GM21723 (cell line): ENCODE data around the gene DNAJC15.
"Not testable (repeated sequence)": the region's sequence is repeated elsewhere in the genome, so short reads cannot be mapped to it uniquely, and the experiment has no call there.

Experiments
- ATAC-seq: cut with Tn5 transposase; IDR thresholded peaks from one replicate; pipeline ENCODE4 v1.9.1; 2021; ENCODE audit warnings: mild to moderate bottlenecking, moderate library complexity; ENCODE audit not compliant: unreplicated experiment

The DNAJC15 gene

GRCh38 chr13:43042410-43042921 is 19.1 kb downstream of the DNAJC15 start:
- ATAC-seq, result no peak

GRCh38 chr13:43044720-43045301 is 21.4 kb downstream of the DNAJC15 start:
- no peak for ATAC-seq

GRCh38 chr13:43045302-43045773 is 22.0 kb downstream of the DNAJC15 start:
- not testable (repeated sequence) for ATAC-seq

DNA sequence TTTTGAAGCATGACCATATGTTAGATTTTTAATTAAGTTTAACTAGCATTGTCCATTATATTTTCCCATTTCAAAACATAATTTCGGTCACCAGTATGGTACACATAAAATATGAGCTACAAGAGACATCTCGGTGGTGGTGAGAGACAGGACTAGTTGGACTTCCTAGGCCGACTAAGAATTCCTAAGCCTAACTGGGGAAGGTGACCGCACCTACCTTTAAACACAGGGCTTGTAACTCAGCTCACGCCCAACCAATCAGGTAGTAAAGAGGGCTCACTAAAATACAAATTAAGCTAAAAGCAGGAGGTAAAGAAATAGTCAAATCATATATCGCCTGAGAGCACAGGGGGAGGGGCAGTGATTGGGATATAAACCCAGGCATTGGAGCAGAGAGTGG is 22.9 kb downstream of the DNAJC15 start:
- ATAC-seq, result no peak

DNA sequence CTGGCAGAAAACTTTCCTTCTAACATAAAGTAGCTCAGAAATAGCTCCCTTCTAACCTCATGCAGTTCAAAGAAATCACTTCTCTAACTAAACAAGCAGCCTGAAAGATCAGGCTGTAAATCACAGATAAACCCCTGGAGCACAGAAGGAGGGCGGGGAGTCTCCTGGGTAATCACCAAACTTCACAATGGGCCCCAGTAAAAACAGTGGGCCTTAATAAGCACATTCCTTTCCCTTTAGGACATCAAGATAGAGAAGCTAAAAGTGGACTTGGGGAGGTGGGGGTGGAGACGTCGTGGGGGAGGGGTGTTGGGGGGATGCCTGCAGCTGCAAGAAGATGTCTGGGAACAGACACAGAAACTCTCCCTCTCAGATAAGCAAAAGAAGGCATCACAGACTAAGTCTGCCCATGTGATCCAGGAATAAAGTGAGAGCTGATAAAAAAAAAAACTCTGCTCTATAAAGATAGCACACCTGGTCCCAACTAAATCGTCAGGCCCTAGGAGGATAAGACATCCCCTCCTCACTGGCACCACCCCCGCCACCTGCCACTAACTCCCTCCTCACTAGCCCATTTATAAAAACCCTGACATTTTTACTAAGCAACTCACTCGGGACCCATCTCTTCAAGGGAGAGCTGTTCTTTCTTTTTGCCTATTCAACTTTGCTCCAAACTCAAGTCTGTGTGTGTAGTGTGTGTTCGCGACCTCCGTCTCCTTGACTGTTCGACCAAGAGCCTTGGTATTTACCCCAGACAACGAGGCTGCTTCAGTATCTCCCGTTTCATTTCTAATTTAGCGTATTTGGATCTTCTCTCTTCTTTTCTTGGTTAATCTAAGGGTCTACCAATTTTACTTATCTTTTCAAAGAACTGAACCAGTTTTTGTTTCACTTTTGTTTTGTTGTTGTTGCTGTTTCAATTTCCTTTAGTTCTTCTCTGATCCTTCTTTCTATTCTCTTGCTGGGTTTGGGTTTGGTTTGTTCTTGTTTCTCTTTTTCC is 31.7 kb downstream of the DNAJC15 start:
- peak; percentile 66 for ATAC-seq

DNA sequence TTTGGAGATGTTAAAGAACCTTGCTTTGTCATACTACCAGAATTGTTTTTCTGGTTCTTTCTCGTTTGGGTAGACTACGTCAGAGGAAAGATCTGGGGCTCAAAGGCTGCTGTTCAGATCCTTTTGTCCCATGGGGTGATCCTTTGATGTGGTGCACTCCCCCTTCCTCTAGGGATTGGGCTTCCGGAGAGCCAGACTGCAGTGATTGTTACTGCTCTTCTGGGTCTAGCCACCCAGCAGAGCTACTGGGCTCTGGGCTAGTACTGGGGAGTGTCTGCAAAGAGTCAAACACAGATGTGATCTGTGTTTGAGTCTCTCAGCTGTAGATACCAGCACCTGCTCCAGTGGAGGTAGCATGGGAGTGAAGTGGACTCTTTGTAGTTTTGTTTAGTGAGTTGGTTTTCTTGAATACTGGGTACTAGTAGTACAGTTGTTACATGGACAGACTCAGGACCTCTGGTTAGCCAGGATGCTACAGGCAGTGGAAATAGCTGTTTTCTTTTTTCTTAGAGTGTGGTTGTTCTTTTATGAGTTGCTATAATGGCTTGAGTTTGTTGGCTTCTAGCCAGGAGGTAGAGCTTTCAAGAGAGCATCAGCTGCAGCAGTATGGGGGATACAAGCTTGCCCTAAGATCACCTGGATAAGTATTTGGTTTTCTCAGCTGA is 34.4 kb downstream of the DNAJC15 start:
- ATAC-seq, result no peak

- no peak for ATAC-seq
Measured at GRCh38 chr13:43058318-43058674, 34.9 kb downstream of the DNAJC15 start.

DNA sequence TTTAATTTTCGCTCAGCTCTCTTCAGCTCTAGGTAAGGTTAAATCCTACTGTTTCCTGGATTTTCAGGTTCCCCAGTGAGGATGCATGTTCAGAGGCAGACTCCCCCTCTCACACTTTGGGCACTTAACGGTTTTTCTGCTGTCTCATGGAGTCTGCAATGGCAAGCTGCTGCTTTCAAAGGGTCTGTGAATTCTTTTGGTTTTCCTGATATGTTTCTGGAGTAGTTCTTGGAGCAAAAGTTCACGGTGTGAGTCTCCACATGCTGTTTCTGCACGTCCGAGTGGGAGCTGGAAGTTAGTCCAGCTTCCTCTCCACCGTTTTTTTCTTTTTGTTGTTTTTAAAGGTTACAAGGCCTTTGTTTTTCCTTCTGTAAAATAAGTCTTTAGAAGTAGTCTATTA is 35.4 kb downstream of the DNAJC15 start:
- no peak for ATAC-seq

DNA sequence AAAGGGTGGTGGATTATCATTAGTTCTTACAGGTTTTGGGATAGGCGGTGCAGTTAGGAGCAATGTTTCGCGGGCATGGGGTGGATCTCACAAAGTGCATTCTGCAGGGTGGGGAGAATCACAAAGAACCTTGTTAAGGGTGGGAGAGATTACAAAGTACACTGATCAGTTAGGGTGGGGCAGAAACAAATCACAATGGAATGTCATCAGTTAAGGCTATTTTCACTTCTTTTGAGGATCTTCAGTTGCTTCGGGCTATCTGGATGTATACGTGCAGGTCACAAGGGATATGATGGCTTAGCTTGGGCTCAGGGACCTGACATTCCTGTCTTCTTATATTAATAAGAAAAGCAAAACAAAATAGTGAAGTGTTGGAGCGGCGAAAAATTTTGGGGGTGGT is 36.4 kb downstream of the DNAJC15 start:
- not testable (repeated sequence) for ATAC-seq

- ATAC-seq, result not testable (repeated sequence)
Measured at GRCh38 chr13:43060806-43061205, 37.4 kb downstream of the DNAJC15 start.

GRCh38 chr13:43061496-43062280 is 38.3 kb downstream of the DNAJC15 start:
- ATAC-seq, result no peak

DNA sequence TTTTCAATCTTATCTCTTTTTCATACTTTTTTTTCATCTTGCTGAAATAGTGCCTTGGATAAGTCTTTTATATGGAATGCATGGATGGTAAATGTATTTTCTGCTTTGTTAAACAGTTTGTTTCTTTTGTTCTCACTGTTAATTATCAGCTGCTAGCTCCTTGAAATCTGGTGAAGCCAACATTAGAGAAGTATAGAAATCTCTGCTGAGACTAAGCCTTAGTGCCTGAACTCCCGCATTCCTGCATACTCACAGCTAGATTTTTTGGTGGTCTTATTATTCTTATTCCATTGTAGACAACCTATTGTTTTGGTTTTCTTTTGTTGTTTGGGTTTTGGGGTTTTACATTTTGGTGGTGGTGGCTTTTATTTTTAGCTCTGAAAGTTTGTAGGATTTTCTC is 48.4 kb downstream of the DNAJC15 start:
- ATAC-seq, result no peak

DNA sequence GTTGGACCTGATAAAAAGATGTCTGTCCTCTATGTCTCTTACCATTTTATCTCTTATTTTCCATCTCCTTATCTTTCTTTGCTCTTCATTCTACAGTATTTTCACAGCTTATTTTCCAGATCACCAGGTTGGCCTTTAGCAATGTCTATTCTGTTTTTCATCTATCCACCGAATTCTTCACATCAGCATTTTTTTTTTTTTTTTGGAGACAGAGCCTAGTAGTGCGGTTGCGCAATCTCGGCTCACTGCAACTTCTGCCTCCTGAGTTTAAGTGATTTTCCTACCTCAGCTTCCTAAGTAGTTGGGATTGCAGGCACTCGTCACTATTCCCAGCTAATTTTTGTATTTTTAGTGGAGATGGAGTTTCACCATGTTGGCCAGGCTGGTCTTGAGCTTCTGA is 49.0 kb downstream of the DNAJC15 start:
- ATAC-seq, result no peak

DNA sequence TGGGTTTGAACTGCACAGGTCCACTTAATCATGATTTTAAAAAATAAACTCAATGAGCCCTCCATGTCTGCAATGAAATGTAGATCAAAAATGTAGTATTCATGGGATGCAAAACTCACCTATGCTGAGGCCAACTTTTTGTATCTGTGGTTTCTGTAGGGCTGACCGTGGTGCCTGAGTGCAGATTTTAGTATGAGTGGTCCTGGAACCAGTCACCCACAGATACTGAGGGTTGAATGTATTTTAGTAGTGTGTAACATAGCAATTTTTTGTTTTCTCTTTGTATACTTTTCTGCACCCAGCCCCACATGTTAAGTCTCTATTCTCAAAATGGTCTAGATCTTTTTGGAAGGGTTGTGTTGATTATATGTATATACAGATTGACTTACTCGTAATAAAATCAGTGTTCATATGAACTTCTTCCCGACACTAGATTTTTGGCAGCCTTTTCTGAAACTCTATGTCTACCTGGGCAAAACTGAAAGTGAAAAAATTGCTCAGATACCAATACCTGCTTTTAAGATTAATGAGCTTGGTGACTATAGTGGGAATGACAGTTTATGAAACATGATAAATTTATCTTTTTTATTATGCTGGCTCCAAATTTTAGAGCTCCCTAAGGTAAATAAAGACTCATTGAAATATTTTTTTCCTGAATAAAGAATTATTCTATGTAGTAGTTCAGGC is 51.6 kb downstream of the DNAJC15 start:
- peak; percentile 75 for ATAC-seq

DNA sequence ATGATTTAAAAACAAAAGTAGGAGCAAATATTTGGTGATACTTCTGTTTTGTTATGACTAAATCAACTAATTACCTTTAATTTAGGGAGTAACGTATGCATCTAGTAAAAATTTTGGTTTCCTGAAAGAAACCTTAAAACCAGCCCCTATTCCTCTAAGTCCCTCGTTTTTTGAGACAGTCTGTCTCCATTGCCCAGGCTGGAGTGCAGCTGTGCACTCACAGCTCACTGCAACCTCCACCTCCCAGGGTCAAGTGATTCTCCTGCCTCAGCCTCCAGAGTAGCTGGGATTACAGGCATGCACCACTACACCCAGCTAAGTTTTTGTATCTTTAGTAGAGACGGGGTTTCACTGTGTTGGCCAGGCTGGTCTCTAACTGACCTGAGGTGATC is 52.1 kb downstream of the DNAJC15 start:
- ATAC-seq, result peak; percentile 34

GRCh38 chr13:43077046-43077445 is 53.7 kb downstream of the DNAJC15 start:
- ATAC-seq, result no peak

GRCh38 chr13:43077461-43077860 is 54.1 kb downstream of the DNAJC15 start:
- ATAC-seq, result no peak

DNA sequence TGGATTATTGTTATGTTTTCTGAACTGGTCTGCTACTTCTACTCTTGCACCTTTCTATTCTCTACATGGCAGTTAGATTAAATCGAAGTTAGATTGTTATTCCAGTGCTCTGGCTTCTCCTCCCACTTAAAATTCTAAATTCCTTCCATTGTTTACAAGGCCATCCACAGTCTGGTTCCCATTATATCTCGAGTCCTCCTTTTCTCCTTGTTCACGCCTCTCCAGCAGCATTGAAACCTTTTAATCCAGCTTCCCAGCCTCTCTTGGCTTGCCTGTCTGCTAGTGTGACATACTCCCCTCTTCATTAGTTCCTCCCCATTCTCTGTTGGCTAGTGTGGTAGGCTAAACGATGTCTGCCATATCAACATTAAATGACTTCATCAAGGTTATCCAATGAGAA is 54.5 kb downstream of the DNAJC15 start:
- ATAC-seq, result no peak

DNA sequence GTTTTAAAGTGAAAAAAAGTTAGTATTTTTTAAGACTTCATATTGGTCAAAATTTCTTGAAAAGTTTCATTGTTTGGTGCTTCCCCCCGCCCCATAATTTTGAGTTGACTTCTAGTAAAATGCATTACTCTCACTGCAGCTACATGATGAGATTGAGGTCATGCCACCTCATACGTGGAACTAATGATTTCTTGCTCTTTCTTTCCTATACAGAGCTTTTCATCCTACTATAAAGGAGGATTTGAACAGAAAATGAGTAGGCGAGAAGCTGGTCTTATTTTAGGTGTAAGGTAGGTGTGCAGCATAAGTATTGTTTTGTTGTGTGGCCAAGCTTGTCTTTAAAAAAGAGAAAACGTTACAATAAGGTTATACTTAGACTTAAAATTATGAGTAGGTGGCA is 55.0 kb downstream of the DNAJC15 start:
- ATAC-seq, result no peak

- ATAC-seq, result no peak
Measured at GRCh38 chr13:43079392-43079931, 56.1 kb downstream of the DNAJC15 start.
